ENCODE measurements around the gene PCSK6.

DNA sequence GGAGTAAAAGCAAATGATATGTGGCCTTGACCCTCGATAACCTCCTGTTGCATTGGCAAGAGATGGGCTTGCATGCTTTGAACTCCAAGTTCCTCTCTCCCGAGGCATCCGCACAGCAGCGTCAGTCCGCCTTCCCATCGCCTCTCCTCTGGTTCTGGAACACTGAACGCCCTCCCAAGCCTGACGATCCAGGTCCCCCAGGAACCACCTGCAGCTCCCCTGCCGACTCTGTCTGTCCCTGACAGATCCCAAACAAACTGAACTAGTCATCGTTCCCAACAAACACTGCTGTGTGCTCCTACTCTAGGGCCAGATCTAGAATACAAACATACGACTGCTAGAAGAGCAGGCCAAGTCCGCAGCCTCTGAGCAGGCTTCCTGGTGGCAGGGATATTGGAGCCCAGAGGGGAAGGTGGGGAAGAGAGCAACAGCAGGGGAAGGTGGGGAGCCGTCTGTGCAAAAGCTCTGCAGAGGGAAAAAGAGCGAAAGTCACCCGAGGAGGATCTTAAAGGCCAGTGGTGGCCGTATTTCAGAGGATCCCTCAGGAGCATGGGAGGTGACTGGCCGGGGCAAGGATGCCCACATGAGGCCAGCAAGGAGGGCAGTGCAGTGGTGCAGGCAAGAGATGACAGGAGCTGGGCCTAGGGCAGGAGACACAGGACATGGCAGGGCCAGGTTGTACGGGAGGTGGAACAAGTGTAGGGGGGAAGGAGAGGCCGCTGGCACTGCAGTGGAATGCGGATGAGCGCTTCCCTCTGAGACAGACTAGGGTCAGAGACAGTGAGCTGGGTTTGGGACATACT is 50.8 kb downstream of the PCSK6 start:
- TF ChIP-seq CTCF (conservative IDR thresholded peaks at IDR 0.05; ENCODE audit: low read depth, low read length) (no peak), EZH2 (IDR thresholded peaks at IDR 0.05; ENCODE audit: low read length, unreplicated experiment) (no peak)

Data from PC-3 (cell line).